Heart left ventricle (tissue), 13 donors: ENCODE measurements around the gene AADACL3.

Experiments
- POLR2A ChIP-seq, 2 donors: fragments of 450-650 bp; IDR thresholded peaks; one replicate each; pipeline ENCODE4 v1.6.1; 2017; ENCODE audit warnings: antibody characterized with exemption in 2 of 2, mild to moderate bottlenecking in 2 of 2, moderate library complexity in 2 of 2
- TF ChIP-seq, protein P1 (sequence below), 12 donors: fragments of 200-600 bp; sonication (generic) in 4 of 12; IDR thresholded peaks; one replicate each; pipeline versions ENCODE4 v1.5.0 to v1.8.0; 2018 to 2022; ENCODE audit warnings: antibody characterized with exemption in 12 of 12, mild to moderate bottlenecking in 5 of 12
- donor health status: ischemic (EF 13 %, LVEDD 7.1; RV severe dilation, severe dysfunction).
- donor health status: DM: no; HTN: yes; CAD: no.
- donor health status: DM: no; HTN: no; CAD: no.
- donor health status: ischemic (EF 25% LVEDD 6.9; RV normal size, moderate dysfunction).
- donor health status: ischemic (EF 25% LVEDD 5.7; RV mildly dilated, moderate dysfunction).
- donor health status: ischemic (EF 35%, LVEDD 5.7; RV mildly dilated, moderate dysfunction).
- donor health status: nonischemic (EF 11% LVEDD 7.7; RV severe dilation, severe dysfunction).
- donor health status: DM: yes; HTN: yes; CAD: no.
- donor health status: PGD.
- donor health status: ischemic (EF 29% LVEDD 5.4; RV normal size, mild dysfunction).
- donor health status: nonischemic (EF 23%, LVEDD 6.1; RV moderate dilation, normal function).

DNA sequence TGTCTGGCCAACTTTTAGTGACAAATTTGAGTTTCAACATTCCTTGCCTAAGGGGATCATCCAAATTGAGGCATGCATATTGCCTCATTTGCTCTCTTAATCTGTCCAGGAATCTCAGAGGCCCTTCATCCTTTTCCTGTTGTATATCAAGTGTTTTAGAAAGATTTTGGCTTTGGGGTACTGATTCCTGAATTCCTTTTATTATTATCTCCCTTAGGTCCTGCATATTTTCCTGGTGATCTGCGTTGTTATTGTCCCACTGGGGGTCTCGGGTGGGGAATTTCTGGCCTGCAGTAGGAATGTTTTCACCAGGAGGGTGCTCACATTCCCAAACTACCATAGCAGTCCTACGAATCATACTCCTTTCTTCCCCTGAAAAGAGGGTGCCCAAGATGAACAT, 4.4 kb upstream of the AADACL3 start:
- TF ChIP-seq POLR2A (IDR thresholded peaks at IDR 0.05) = no peak
- TF ChIP-seq, protein P1, sequence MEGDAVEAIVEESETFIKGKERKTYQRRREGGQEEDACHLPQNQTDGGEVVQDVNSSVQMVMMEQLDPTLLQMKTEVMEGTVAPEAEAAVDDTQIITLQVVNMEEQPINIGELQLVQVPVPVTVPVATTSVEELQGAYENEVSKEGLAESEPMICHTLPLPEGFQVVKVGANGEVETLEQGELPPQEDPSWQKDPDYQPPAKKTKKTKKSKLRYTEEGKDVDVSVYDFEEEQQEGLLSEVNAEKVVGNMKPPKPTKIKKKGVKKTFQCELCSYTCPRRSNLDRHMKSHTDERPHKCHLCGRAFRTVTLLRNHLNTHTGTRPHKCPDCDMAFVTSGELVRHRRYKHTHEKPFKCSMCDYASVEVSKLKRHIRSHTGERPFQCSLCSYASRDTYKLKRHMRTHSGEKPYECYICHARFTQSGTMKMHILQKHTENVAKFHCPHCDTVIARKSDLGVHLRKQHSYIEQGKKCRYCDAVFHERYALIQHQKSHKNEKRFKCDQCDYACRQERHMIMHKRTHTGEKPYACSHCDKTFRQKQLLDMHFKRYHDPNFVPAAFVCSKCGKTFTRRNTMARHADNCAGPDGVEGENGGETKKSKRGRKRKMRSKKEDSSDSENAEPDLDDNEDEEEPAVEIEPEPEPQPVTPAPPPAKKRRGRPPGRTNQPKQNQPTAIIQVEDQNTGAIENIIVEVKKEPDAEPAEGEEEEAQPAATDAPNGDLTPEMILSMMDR (IDR thresholded peaks at IDR 0.05) = no peak
